ENCODE data around the gene RNF114. TPM values are rescaled to one million over a fixed set of nuclear protein-coding genes. Genes with fewer than 3 reads are reported as not detected.

Gene RNF114
- total RNA-seq, 1 experiment from 2014 or later, result 76.4 TPM

DNA sequence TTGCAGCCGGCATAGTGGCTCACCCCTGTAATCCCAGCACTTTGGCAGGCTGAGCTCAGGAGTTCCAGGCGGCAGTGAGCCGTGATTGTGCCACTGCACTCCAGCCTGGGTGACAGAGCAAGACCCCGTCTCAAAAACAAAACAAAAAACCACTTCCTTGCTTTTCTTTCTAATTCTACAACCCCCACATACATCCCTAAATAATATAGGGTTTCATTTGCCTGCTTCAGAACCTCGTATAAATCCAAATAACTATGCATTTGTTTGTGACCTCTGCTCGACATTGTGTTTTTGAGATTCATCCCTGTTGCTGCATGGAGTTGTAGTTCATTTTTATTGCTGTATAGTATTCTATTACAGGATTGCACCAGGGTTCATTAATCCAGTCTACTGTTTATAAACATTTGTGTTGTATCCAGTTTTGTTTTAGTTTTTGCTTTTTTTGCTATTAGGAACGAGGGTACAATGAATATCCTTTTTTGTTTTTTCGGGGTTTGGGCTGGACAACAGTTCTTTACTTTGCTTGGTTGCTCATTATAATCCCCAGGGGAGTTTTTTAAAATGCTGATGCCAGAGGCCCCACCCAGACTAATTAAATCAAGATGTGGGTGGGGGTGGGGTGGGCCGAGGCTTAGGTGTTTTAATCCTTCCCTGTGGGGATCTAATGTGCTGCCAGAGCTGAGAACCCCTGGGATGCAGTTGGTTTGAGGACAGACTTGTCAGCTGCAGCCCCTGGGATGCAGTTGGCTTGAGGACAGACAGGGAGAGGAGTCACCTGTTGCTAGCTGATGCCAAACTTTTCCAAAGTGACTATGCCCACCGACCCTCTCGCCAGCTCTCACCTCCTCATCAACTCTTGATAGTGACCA, 44.2 kb downstream of the RNF114 start:
- H3K4me3 ChIP-seq (ENCODE audit: insufficient read depth, low read depth, low read length), result no peak overlapping the region
- peaks cover 2% of the 10 kb centered on the region for H3K36me3 ChIP-seq (replicated peaks; ENCODE audit: control insufficient read depth, insufficient read depth, low read length)
- peak; percentile 42 for DNase-seq
- H3K27me3 ChIP-seq (ENCODE audit: control insufficient read depth, insufficient read depth, low read length), result peaks cover 17% of the 10 kb centered on the region

DNA sequence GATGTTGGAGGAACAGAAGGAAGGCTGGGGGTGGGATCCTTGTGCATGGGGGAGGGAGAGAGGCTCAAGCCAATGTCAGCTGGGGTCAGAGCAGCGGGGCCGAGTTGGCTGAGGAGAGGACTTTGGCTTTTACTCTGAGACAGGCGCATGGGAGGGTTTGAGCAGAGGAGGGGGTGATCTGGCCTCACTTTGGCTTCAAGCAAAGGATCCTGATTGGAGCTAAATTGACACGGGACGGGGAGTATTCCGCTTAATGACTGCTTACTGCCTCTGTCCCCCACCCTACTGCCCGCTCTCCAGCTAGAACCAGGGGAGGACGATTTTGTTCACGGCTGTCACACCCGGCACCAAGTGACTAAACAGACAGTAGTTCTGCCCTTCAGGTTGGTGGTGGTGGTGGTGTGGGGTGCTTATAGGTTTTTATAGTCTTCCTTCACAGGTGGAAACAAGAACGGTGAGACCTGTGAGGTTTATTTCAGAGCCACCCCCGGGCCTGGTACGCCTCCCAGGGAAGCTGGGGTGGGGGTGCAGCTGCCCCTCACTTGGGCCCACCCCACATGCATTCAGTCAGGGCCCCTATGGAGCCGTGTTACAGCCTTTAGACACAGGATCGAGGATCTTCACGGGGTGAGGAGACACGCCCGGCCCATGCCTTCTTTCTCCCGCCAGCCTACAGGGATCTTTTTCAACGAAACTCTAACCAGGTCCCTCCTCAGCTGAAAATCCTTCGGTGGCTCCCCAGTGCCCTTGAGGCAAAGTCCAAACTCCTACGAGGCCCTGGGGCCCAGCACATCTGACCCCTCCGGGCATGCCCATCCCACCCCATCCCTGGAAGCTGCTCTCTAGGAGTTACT, 45.2 kb downstream of the RNF114 start:
- peaks cover 17% of the 10 kb centered on the region for H3K27me3 ChIP-seq (ENCODE audit: control insufficient read depth, insufficient read depth, low read length)
- H3K4me3 ChIP-seq (ENCODE audit: insufficient read depth, low read depth, low read length), result no peak overlapping the region
- peak; percentile 40 for DNase-seq
- H3K36me3 ChIP-seq (replicated peaks; ENCODE audit: control insufficient read depth, insufficient read depth, low read length), result peaks cover 2% of the 10 kb centered on the region

- H3K4me3 ChIP-seq (ENCODE audit: insufficient read depth, low read depth, low read length), result peak overlapping the region; percentile 50
- peaks cover 17% of the 10 kb centered on the region for H3K27me3 ChIP-seq (ENCODE audit: control insufficient read depth, insufficient read depth, low read length)
- DNase-seq, result no peak
- H3K36me3 ChIP-seq (replicated peaks; ENCODE audit: control insufficient read depth, insufficient read depth, low read length), result peaks cover 2% of the 10 kb centered on the region
These were observed 45.8 kb downstream of the RNF114 start for GRCh38 chr20:49982072-49982345.

GRCh38 chr20:49982346-49983122, 46.3 kb downstream of the RNF114 start, which contains the start of gene SNAI1:
TSS of gene SNAI1 (plus strand) at chr20:49982980. CDS start at chr20:49983060, 80 bp downstream.
- Histone ChIP-seq H3K36me3 (replicated peaks; ENCODE audit: control insufficient read depth, insufficient read depth, low read length) (peaks cover 3% of the 10 kb centered on the region), H3K27me3 (ENCODE audit: control insufficient read depth, insufficient read depth, low read length) (peaks cover 17% of the 10 kb centered on the region), H3K4me3 (ENCODE audit: insufficient read depth, low read depth, low read length) (peak within 1 kb of the TSS; percentile 78)
- DNase-seq, result peak; percentile 99

- Histone ChIP-seq H3K4me3 (ENCODE audit: insufficient read depth, low read depth, low read length) (peak overlapping the region; percentile 78), H3K27me3 (ENCODE audit: control insufficient read depth, insufficient read depth, low read length) (peaks cover 17% of the 10 kb centered on the region), H3K36me3 (replicated peaks; ENCODE audit: control insufficient read depth, insufficient read depth, low read length) (peaks cover 3% of the 10 kb centered on the region)
- peak; percentile 77 for DNase-seq
These were observed 47.1 kb downstream of the RNF114 start for GRCh38 chr20:49983123-49983847.

DNA sequence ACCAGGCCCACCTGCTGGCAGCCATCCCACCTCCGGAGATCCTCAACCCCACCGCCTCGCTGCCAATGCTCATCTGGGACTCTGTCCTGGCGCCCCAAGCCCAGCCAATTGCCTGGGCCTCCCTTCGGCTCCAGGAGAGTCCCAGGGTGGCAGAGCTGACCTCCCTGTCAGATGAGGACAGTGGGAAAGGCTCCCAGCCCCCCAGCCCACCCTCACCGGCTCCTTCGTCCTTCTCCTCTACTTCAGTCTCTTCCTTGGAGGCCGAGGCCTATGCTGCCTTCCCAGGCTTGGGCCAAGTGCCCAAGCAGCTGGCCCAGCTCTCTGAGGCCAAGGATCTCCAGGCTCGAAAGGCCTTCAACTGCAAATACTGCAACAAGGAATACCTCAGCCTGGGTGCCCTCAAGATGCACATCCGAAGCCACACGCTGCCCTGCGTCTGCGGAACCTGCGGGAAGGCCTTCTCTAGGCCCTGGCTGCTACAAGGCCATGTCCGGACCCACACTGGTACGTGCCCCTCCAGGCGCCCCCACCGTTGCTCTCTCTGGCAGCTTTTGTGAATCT, 47.7 kb downstream of the RNF114 start:
- DNase-seq, result peak; percentile 69
- Histone ChIP-seq H3K36me3 (replicated peaks; ENCODE audit: control insufficient read depth, insufficient read depth, low read length) (peaks cover 3% of the 10 kb centered on the region), H3K27me3 (ENCODE audit: control insufficient read depth, insufficient read depth, low read length) (peaks cover 17% of the 10 kb centered on the region), H3K4me3 (ENCODE audit: insufficient read depth, low read depth, low read length) (peak overlapping the region; percentile 78; the same call in 1 of the 2 replicates)

GRCh38 chr20:49984426-49985153, 48.4 kb downstream of the RNF114 start:
- peaks cover 3% of the 10 kb centered on the region for H3K36me3 ChIP-seq (replicated peaks; ENCODE audit: control insufficient read depth, insufficient read depth, low read length)
- peaks cover 16% of the 10 kb centered on the region for H3K27me3 ChIP-seq (ENCODE audit: control insufficient read depth, insufficient read depth, low read length)
- peak; percentile 71 for DNase-seq
- no peak overlapping the region; the same call in 1 of the 2 replicates for H3K4me3 ChIP-seq (ENCODE audit: insufficient read depth, low read depth, low read length)

GRCh38 chr20:49985157-49985556, 49.0 kb downstream of the RNF114 start:
- DNase-seq, result no peak
- Histone ChIP-seq H3K27me3 (ENCODE audit: control insufficient read depth, insufficient read depth, low read length) (peaks cover 16% of the 10 kb centered on the region), H3K36me3 (replicated peaks; ENCODE audit: control insufficient read depth, insufficient read depth, low read length) (peaks cover 3% of the 10 kb centered on the region), H3K4me3 (ENCODE audit: insufficient read depth, low read depth, low read length) (no peak overlapping the region)

DNA sequence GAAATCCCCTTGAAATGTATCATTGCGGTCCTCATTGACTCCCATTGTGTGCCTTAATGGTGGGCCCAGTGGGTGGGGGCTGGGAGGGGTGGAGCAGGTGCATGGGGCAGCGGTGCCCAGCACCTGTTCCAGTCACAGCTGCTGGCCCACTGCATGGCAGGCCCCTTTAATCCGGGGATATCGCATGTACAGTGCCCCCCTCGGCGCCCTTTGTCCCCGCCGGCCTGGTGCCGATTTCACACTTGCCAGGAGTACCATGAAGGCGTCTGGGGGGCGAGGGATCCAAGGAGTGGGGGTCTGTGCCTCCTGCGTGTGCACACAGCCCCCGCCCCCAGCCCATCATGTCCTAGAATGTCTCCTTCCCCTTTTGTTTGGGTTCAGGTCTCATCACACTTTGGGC, 49.4 kb downstream of the RNF114 start:
- H3K36me3 ChIP-seq (replicated peaks; ENCODE audit: control insufficient read depth, insufficient read depth, low read length), result peaks cover 3% of the 10 kb centered on the region
- H3K4me3 ChIP-seq (ENCODE audit: insufficient read depth, low read depth, low read length), result no peak overlapping the region

GRCh38 chr20:49986049-49986448, 49.9 kb downstream of the RNF114 start:
- peaks cover 12% of the 10 kb centered on the region for H3K27me3 ChIP-seq (ENCODE audit: control insufficient read depth, insufficient read depth, low read length)
- DNase-seq, result peak; percentile 45
- no peak overlapping the region for H3K4me3 ChIP-seq (ENCODE audit: insufficient read depth, low read depth, low read length)
- H3K36me3 ChIP-seq (replicated peaks; ENCODE audit: control insufficient read depth, insufficient read depth, low read length), result peaks cover 3% of the 10 kb centered on the region

More for the DNA sequence above, 49.4 kb downstream of the RNF114 start:
- DNase-seq, result peak; percentile 60
- H3K27me3 ChIP-seq (ENCODE audit: control insufficient read depth, insufficient read depth, low read length), result peaks cover 15% of the 10 kb centered on the region

GRCh38 chr20:49987015-49987867, 51.0 kb downstream of the RNF114 start:
- peak; percentile 77 for DNase-seq
- no peak overlapping the region for H3K4me3 ChIP-seq (ENCODE audit: insufficient read depth, low read depth, low read length)
- peaks cover 3% of the 10 kb centered on the region for H3K36me3 ChIP-seq (replicated peaks; ENCODE audit: control insufficient read depth, insufficient read depth, low read length)
- H3K27me3 ChIP-seq (ENCODE audit: control insufficient read depth, insufficient read depth, low read length), result peaks cover under 1% of the 10 kb centered on the region; the same call in 1 of the 2 replicates

DNA sequence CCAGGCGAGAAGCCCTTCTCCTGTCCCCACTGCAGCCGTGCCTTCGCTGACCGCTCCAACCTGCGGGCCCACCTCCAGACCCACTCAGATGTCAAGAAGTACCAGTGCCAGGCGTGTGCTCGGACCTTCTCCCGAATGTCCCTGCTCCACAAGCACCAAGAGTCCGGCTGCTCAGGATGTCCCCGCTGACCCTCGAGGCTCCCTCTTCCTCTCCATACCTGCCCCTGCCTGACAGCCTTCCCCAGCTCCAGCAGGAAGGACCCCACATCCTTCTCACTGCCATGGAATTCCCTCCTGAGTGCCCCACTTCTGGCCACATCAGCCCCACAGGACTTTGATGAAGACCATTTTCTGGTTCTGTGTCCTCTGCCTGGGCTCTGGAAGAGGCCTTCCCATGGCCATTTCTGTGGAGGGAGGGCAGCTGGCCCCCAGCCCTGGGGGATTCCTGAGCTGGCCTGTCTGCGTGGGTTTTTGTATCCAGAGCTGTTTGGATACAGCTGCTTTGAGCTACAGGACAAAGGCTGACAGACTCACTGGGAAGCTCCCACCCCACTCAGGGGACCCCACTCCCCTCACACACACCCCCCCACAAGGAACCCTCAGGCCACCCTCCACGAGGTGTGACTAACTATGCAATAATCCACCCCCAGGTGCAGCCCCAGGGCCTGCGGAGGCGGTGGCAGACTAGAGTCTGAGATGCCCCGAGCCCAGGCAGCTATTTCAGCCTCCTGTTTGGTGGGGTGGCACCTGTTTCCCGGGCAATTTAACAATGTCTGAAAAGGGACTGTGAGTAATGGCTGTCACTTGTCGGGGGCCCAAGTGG, 51.9 kb downstream of the RNF114 start:
- H3K27me3 ChIP-seq (ENCODE audit: control insufficient read depth, insufficient read depth, low read length), result no peaks in the 10 kb centered on the region
- H3K36me3 ChIP-seq (replicated peaks; ENCODE audit: control insufficient read depth, insufficient read depth, low read length), result peaks cover 3% of the 10 kb centered on the region
- no peak overlapping the region for H3K4me3 ChIP-seq (ENCODE audit: insufficient read depth, low read depth, low read length)
- no peak for DNase-seq

All from H7 (cell line).